Measurements from ENCODE around the gene TEKT5.
A peak's percentile ranks its signal among the peaks of the same experiment; 100 is the strongest.
"Not testable (repeated sequence)": the region's sequence is repeated elsewhere in the genome, so short reads cannot be mapped to it uniquely, and the experiment has no call there.

Gene TEKT5

DNA sequence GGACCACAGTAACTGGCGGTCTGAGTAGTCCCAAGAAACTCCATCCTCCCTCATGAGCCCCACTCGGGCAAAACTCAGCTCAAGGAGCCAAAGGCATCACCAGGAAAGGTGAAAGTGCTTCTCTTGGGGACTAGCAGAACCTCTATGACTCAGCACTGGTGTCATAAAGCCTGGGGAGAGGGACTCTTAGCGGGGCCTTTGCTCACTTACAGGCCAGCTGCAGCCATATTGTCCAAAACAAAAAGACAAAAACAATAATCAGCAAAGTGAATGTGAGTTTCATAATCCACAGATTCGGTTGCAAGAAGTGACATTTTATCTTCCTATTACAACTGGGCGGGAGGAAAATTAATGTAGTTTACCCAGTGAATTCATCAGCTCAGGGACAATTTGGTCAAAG, at the start of gene TEKT5:
TEKT5 (minus strand) TSS at position 101 of the 400 bp plus-strand sequence; CDS start at position 44, 57 bp downstream.
- no peak for DNase-seq (ENCODE audit: low spot score)

DNA sequence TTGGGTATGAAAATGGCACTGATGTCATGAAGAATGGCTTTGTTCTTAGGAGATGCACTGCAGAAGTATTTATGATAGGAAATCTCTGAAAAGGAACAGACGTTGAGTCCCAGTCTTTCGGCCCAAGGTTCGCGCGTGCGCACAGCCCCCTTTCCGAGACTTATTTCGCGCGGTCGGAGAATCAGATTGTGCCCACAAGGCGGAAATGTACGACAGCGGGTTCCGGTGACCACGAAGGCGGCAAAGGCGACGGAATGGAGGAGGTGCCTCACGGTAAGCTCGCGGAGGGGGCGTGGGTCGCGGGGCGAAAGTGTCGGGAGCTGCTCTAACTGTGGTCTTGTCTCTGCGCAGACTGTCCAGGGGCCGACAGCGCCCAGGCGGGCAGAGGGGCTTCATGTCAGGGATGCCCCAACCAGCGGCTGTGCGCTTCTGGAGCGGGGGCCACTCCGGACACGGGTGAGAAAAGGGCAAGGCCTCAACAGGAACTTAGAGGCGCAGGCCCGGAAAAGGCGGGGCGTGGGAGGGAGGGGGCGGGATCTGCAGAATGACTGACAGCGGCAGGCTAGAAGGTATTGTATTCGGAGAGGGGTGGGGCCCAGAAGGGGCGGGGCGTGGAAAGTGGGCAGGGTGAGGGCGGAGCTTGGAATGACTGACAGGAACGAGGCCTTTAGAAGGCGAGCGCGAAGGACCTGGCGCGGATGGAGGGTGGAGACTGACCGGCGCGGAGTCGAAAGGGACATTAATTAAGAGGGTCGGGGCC, 49.1 kb upstream of the TEKT5 start, which contains the start of gene NUBP1:
NUBP1 (plus strand) TSS at position 233 of the 760 bp plus-strand sequence; CDS start at position 255, 22 bp downstream.
- peak; percentile 99 for DNase-seq (ENCODE audit: low spot score)

DNA sequence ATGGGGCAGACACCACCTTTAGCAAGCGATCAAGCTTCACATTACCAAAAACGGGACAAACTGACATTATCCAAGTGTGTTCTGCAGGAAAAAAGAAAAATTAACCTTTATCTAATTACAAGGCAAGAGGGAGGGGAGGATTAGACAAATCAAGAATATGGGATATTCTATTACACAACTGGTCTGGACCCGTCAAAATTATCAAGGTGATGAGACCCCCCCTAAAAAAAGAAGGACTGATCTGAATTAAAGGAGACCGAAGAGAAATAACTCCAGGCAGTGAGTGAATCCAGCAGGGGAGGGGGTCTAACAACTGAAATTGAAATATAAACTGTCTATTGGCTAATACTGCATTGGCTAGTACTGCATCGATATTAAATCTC, 48.5 kb upstream of the TEKT5 start:
- DNase-seq (ENCODE audit: low spot score) = no peak

DNA sequence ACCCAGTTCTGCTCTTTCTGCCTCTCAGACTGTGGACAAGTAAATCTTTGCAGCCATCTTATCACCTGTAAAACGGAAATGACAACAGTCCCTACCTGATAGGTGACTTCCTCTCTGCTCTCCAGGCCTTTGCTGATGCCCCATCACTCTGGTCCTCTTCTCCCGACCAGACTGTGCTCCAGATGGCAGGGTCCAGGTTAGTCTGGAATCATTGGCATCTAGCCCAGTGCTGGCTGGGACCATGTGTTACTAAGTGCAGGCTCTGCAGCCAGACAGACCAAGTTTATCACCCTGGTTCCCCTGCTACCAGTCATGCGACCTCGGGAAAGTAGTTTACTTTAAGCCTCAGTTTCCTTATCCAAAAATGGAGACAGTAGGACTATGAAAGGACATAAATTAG, 47.1 kb upstream of the TEKT5 start:
- no peak for DNase-seq (ENCODE audit: low spot score)

DNA sequence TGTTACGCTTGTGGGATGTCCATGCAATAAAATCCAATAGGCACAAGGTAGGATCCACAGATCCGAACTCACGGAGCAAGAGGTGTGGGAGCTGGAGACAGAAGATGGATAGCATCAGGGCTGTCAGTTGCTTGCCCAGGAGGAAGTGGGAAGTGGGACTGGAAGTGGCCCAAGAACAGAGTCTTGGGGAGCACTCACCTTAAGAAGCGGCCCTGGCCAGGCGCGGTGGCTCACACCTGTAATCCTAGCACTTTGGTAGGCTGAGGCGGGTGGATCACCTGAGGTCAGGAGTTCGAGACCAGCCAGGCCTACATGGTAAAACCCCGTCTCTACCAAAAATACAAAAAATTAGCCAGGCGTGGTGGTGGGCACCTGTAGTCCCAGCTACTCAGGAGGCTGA, 46.5 kb upstream of the TEKT5 start:
- DNase-seq (ENCODE audit: low spot score) = not testable (repeated sequence)

DNA sequence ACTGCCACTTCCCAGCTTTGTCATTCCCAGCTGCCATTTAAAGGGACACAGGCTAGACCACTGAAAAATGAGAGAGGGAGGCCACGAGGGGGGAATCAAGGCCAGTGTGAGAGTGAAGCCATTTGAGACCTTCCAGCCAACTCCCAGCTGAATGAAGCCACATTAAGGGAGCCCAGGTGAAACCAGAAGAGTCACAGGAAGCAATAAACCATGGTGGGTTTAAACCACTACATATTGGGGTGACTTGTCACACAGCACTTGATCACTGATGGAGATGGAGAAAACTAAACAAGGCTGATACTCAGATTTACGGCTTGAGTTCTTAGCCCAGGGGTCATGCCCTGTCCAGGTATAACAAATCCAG, 46.1 kb upstream of the TEKT5 start:
- no peak for DNase-seq (ENCODE audit: low spot score)

DNA sequence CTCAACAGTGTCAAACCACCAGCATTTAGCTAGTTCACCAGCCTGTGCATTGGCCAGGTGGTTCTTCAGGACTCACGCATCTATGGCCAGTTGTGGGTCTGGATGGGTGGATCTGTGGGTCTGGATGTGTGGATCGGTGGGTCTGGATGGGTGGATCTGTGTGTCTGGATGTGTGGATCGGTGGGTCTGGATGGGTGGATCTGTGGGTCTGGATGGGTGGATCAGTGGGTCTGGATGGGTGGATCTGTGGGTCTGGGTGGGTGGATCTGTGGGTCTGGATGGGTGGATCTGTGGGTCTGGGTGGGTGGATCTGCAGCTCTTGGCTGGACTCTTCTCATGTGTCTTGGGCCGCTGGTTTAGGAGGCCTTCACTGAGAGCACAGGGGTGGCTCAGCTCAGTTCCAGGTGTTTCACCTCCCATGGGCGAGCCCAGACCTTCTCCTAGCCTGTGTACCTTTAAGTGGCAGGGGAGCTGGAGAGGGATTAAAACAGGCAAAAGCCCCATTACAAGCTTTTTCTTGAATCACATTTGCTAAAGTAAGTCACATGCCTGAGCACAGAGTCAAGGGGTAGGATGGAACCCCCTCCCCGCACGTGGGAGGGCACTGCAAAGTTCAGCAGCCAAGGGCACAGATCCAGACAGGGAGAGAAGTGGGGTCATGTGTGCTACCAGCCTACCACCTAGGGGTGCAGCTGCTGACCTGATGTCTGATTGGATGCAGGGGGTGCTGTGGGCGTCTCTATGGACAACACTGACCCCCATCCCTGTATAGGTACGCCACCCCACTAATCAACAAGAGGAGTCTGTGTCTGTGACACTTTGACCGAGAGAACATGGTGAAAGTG, 45.5 kb upstream of the TEKT5 start:
- no peak for DNase-seq (ENCODE audit: low spot score)

DNA sequence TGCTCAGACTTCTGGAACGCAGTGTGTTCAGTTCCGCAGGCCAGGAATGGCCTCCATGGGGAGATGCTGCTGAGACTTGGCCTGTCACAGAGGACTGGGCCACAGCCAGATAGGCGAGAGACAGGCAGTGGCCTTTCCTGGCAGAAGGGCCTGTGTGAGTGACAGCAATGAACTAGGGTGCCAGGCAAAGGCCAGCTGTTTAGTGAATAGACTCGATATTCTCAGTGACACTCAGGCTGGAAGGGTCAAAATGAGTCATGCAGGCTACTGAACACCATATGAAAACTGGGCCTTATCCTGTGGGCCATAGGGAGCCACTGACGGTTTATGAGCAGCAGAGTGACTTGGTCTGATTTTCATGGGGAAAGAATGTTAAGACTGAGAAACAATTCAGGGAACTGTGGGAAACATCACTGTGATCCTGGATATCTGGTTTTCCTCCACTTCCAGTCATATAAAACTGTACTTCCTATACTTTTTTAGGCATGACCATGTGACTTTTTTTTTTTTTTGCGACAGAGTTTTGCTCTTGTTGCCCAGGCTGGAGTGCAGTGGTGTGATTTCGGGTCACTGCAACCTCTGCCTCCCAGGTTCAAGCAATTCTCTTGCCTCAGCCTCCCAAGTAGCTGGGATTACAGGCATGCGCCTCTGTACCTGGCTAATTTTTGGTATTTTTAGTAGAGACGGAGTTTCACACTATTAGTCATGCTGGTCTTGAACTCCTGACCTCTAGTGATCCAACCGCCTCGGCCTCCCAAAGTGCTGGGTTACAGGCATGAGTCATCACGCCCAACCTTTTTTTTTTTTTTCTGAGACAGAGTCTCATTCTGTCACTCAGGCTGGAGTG, 43.7 kb upstream of the TEKT5 start:
- peak; percentile 32 for DNase-seq (ENCODE audit: low spot score)

DNA sequence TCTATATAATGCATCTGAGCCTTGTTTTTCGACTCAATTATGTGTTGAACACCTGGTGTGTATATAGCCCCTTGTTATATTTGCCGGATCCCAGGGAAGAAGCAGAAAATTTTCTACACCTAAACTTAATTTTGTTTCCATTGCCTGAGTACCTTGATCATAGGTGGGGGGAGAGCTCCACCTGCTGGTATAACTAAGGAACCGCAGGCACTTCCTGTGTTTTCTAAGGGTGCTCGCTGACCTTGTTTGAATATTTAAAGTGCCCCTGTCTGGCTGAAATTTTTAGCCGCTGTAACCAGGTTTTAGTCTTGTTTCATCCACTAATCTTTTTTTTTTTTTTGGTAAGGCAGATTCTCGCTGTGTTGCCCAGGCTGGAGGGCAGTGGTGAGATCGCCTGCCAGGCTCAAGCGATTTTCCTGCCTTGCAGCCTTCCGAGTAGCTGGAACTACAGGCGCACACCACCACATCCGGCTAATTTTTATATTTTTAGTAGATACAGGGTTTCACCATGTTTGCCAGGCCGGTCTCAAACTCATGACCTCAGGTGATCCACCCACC, 42.4 kb upstream of the TEKT5 start:
- peak; percentile 85 for DNase-seq (ENCODE audit: low spot score)

DNA sequence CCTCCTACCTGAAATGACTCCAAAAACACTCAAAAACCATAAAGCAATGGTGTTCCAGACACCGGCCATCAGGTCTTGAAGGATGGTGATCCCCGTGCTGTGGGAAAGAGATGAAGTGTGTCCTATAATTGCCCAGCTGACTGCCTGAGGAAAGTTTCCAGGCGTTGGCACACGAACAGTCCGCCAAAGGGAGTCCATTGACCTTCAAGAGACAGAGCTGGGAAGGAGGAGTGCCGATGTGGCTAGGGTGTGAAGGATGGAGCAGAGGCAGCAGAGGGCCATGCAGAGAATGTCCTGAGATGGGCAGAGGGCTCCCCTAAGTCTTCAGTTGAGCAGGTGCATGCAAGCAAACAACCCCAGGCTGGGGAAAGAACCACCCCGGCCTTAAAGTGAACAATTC, 37.1 kb upstream of the TEKT5 start:
- DNase-seq (ENCODE audit: low spot score) = no peak

DNA sequence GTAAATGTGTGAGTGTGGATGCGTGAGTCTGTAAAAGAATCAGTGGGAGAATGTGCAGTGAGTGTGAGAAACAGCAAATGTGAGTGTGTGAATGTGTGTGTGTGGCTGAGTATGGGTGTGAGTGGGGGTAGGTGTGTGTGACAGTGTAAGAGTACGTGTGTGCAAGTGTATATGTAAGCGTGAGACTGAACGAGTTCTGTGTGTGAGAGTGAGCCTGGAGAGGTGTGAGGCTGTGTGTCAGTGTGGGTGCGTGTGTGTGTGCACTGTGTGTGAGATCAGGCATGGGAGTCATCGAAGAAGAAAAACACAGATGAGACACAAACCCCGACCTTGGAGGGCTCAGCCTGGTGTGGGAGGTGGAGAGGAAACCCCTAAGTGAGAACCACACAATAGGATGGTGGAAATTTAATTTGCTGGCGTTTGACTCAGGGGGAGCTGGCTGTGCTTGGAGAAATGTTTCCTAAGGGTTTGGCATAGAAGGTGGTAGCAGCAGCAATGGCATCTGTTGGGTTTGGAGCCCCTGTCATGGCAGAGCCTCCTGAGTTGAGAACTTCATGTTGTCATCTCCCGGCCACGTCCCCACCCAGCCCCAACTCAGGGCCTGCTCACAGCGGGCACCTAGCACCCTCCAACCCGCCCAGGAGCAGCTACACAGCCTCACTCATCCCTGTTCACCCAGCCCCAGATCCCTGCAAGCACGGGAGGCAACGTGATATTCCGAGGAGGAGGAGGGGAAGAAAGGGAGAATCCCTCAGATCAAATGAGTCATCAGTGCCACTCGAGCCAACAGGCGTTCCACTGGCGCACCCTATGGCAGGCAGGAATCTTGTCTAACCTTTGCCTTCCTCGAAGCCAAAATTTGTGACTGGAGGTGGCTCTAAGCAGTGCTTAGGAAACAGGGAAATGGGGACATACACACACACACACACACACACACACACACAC, 34.6 kb upstream of the TEKT5 start:
- no peak for DNase-seq (ENCODE audit: low spot score)

DNA sequence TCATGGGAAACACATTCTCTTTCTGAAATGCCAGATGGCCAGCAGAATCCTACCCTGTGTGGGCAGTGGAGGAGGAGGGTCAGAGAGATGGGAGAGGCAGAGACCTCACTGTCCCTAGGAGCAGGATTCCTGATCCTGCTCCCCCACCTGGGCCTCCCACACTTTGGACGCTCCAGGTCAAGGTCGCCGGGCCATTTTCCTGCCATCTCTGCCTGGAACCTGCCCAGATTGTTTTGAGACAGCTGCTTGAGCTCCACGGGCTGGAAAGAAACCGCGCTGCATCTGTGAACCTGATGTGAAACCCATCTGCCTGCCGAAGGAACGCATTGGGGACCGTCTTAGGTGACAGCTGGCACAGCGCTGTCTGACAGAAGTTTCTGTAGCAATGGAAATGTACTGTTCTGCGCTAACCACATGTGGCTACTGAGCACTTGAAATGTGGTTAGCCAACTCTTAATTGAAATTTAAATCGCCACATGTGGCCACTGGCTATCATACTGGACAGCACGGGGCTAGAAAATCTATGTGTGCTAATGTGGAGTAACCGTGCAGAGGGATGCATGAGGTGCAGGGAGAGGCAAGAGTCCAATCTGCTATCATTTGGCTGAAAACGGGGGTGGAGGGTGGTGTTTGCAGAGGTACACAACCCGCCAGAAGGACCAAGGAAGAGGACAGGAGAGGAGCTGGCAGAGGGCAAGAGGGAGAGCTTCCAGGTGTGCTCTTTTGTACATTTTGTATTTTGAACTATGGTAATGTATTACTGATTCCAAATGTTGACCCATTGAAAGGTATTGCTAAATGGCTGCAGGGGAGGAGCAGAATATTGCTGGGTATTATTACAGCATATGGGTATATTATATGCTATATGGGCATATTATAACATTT, 33.5 kb upstream of the TEKT5 start:
- DNase-seq (ENCODE audit: low spot score) = no peak

DNA sequence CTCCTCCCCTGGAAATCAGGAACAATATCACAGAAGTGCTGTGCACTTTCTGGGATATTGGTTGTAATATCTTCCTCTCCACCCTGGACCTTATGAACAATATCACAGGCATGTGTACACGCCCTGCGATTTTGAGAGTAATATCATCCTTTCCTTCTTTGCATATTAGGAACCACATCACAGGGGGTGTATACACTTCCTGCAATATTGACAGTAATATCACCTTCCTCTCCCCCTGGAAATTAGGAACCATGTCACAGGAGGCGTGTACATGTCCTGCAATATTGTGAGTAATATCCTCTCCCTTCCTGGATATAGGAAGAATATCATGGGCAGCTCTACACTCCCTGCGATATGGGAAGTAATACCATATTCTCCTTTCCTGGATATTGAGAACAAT, 14.2 kb upstream of the TEKT5 start:
- DNase-seq (ENCODE audit: low spot score) = no peak

DNA sequence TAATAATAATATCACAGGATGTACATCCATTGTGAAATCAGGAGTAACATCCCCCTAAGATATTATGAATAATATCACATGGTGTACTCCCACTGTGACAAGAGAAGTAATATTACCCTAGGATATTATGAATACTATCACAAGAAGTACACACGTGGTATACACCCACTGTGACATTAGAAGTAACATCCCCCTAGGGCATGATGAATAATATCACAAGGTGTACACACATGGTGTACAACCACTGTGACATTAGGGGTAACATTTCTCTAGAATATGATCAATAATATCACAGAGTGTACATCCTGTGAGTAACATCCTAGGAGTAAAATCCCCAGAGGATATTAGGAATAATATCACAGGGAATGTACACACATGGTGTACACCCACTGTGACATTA, 5.0 kb upstream of the TEKT5 start:
- no peak for DNase-seq (ENCODE audit: low spot score)

DNA sequence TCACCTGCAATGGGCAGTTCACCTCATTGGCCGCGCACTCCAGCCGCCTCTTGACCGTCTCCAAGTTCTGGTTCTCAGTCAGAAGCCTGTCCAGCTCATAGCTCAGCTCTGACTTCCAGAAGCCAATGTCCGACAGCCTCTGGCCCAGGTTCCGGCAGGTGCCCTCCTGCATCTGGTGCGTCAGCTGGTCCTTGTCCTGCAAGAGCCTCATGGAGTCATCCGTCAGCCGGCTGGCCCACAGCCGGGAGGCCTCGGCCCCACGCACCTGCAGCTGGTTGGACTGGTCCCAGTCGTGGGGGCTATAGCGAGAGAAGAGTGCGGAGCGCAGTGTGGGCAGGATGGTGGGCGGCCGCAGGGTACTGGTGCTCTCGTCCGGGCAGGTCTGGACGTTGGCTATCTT, 424 bp downstream of the TEKT5 start:
- no peak for DNase-seq (ENCODE audit: low spot score)

DNA sequence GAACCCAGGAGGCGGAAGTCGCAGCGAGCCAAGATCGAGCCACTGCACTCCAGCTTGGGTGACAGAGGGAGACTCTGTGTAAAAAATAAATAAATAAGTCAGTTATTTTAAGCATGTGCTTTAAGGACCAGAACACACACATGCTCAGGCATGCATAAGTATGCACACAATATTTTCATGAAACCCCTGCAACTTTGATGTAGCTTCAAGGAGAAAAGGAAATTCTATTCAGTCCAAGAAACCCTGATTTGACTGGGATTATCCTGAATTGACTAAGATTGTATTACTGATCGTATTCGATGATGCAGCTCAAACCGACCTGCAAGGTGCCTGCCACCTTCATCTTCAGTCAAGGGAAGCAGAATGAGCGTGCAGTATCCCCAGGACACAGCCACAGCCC, 841 bp downstream of the TEKT5 start:
- no peak for DNase-seq (ENCODE audit: low spot score)

DNA sequence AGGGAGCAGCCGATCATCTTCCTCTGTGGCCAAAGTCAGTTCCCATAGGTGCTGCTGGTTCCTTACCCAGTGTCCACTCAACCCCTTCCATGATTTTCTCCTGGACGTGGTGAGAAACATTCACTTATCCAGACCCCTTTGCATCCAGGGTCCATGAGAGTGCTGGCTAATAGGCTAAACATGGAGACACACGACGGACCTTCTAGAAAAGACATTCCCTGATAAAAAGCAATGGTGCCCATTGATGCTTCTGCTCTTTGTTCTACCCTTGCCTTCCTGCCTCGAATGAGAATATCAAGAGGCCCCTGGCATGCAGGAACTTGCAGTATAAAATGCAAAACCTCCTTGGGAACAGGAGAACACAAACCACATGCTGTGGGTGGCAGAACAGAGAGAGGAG, 2.3 kb downstream of the TEKT5 start:
- no peak for DNase-seq (ENCODE audit: low spot score)

DNA sequence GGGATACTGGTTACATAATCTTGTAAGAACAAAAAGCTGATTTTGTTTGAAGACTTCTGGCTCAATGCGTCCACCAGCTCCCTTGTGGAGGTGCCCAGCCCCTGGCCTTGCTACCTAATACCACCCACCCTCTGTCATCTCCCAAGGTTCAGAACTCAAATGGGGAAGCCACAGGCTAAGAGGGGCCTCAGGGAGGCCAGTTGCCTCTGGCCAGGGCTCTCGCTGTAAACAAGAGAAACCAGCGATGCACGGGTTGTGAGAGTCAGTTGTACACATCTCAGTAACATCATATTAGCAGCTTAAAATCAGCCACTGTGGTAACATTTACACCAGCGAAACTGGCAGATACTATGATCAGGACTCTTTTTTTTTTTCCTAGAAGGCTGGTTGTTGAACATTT, 6.0 kb downstream of the TEKT5 start:
- no peak for DNase-seq (ENCODE audit: low spot score)

DNA sequence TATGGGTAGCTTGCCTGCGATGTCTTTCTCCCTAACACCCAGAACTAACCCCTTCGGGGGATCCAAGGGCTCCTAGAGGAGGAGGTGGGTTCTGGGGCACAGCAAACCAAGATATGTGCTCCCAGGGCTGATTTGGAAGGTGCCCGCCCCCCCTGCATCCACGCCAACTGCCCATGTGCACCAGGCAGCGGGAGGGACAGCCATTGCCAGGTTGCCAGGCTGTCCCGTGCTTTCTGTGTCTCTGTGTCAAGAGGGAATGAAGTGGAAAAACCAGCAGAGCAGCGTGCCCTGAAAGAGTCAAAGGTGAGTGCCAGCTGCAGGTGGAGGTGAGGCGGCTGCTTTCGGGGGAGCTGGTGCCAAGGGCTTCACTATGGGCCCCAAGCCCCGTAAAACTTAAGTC, 6.4 kb downstream of the TEKT5 start:
- no peak for DNase-seq (ENCODE audit: low spot score)

DNA sequence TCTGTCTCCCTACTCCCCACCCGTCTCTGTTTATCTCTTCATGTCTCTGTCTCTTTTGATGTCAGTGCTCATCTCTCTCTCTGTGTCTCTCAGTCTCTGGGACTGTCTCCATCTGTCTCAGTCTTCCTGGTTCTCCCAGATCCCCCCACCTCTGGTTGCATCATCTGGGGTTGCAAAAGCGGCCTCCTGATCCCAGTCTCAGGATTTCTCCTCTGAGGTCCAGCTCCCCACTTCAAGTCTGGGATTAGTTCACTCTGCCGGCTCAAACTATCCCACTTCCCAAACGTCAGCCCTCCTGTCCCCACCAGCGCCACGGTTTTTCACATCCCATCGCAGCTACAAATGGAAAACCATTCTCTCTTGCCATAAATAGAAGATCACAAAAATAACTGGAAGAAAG, 9.0 kb downstream of the TEKT5 start:
- DNase-seq (ENCODE audit: low spot score) = no peak

All from germinal center (tissue), 1 donor.